Left hindlimb (tissue), 1 donor: Measurements from ENCODE around the gene OR2T3.
"Not testable (repeated sequence)": the region's sequence is repeated elsewhere in the genome, so short reads cannot be mapped to it uniquely, and the experiment has no call there.

ENCODE experiments used
- DNase-seq: peaks from one replicate; pipeline ENCODE4 v3.0.0-alpha.2; 2018

Gene OR2T3

DNA sequence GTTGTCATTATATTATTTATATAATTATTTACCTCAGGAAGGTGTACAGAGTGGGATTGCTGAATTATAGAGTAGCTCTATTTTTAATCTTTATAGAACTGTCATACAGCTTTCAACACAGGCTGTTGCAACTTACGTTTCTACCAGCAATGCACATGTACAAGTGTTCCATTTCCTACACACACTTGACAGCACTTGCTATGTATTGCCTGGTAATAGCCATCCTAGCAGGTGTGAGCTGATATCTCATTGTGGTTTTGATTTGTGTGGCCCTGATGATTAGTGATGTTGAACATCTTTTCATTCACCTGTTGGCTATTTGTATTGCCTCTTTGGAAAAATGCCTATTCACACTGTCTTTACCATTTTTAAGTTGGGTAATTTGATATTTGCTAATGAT, 2.5 kb downstream of the OR2T3 start:
- DNase-seq = not testable (repeated sequence)

DNA sequence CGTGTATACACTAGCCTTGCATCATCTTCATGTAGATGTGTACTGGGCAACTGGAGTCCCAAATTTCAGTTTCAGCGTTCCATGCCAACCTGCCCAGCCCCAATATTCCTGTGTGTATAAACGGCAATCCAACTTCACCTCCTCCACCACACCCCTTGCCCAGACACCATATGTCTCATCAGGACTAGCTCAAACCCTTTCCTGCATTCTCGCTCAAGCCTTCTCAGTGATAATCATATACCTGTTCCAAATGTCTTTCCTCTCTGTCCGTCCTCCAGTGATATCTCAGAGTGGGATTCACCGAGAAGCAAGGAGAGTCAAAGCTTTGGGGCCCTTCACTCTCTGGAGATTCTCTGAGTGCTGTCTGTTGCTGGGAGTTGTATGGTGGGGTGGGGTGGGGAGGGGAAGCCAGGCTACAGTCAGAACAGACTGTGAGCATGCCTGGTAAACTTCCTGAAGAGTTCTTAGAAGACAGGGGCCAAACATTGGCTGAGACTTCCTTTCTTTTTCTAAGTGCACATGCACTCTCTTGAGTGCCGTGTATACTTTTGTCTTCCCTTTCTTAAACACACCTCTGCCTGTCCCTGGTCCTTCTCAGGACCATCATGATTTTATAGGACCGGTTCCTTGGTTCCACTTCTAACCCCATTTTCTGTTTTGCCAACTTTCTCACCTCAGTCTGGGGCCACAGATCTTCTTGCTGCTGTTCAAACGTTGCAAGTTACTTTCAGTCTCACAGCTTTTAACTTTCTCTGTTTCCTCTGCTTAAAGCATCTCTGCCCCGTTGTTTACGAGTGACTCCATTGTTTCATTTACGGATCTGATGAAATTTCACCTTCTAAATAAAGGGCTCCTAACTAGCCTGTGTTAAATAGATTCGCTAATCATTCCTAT, 8.8 kb downstream of the OR2T3 start:
- DNase-seq = not testable (repeated sequence)

GRCh38 chr1:248488289-248488688, 15.1 kb downstream of the OR2T3 start, which contains the start of gene OR2T5:
Gene OR2T5 (plus strand): TSS chr1:248488589. CDS start chr1:248488589, 0 bp downstream.
- DNase-seq = not testable (repeated sequence)

GRCh38 chr1:248496661-248497060, 23.5 kb downstream of the OR2T3 start:
- not testable (repeated sequence) for DNase-seq

DNA sequence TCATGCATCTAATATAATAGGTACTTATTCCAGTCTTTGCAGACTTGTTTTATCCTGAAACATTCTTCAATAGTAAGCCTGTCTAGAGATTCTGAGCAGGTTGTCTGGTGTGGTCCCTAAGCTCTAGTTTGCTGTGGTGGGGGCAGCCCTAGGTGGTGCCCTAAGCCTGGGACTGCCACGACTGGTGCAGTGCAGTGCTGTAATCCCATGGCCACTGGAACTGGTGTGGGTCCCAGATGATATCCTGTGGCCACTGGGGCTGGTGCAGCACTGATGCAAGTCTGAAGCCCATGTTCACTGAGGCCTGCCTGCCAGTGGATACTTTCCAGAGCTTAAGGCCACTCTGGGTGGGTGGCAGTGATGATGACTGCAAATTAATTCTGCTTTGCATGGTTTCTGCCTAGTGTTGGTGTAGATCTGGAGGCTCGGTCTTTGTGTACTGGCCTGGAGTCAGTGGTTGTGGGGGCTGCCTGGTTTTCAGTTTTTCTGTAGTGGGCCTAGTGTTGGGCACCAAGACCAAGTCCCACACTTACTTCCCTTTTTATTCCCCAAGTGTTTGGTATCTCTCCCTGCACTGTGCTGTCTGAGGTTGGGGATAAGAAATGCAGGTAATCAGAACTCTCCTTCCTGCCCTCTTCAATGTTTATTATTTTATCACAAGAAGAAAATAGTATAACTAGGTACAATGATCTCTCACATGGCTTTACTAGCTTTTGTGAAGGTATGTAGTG, 27.3 kb downstream of the OR2T3 start:
- DNase-seq = not testable (repeated sequence)

- DNase-seq = not testable (repeated sequence)
These were observed 34.6 kb downstream of the OR2T3 start, which contains the start of gene OR2G6 for GRCh38 chr1:248507773-248508172. Gene OR2G6 (plus strand): TSS chr1:248508073. CDS start chr1:248521647, 13,574 bp downstream.

DNA sequence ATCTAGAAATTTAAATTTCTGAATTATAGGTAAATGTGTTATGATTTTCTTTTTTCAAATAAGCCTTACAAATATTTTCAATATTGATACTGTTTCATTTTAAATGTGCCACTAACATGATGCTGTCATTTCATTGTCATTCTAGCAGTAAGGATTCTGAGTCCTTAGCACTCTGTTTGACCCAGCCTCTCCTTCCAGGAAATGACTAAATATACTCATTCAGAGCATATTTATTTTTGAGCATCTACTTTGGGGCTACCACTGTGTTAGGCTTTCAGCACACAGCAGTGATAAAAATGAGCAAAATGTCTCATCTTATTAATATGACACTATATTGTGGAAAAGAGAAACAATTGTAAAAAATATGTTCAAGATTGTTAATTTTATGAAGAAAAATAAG, 37.1 kb downstream of the OR2T3 start:
- DNase-seq = not testable (repeated sequence)

GRCh38 chr1:248521856-248522255, 48.7 kb downstream of the OR2T3 start:
- DNase-seq = no peak
